Loucy (cell line): Measurements from ENCODE around the gene PARD3B.

Experiments
- CTCF ChIP-seq: fragments of 200-600 bp; sonication (generic); conservative IDR thresholded peaks from 2 replicates; pipeline ENCODE4 v1.5.1; 2014; ENCODE audit warnings: mild to moderate bottlenecking, antibody characterized with exemption, low read length
- EZH2phosphoT487 ChIP-seq: fragments of 200-600 bp; IDR thresholded peaks from 2 replicates; pipeline ENCODE4 v1.6.1; 2018; ENCODE audit warnings: antibody characterized with exemption, mild to moderate bottlenecking, moderate library complexity, borderline replicate concordance

- TF ChIP-seq CTCF (no peak), EZH2phosphoT487 (no peak)
Measured at GRCh38 chr2:205170399-205170798, 625.1 kb downstream of the PARD3B start.
